ENCODE data around the gene ORC5. TPM values are rescaled to one million over a fixed set of nuclear protein-coding genes. Genes with fewer than 3 reads are reported as not detected.

Gene ORC5
- total RNA-seq, 1 experiment from 2014 or later = 21.0 TPM

DNA sequence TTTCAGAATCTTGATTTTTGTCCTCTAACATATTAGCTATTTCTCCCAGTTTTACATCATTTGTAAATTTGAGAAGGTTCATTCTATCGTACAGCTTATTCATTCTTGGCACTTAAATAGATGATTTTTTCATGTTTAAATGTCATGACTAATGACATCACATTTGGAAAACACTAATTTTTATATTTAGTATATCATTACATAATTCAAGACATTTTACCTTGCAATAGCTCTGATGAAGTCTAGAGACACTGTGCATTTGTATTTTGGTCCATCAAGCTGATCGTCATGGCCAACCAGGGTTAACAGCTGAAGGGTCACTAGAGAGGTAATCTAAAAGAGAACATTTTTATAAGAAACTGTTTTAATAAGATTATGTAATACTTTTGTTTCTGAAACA, 71.3 kb downstream of the ORC5 start (continued):
- TF ChIP-seq JUN (CRISPR knock-in tag; IDR thresholded peaks at IDR 0.05) = no peak
- no peak for TF ChIP-seq ATF1 (CRISPR knock-in tag; IDR thresholded peaks at IDR 0.05)
- TF ChIP-seq FOXJ3 (CRISPR knock-in tag; IDR thresholded peaks at IDR 0.05; ENCODE audit: borderline replicate concordance) = no peak
- no peak for TF ChIP-seq RELA (CRISPR knock-in tag; IDR thresholded peaks at IDR 0.05; ENCODE audit: borderline replicate concordance)
- no peak for TF ChIP-seq ZNF423 (CRISPR knock-in tag; IDR thresholded peaks at IDR 0.05)

DNA sequence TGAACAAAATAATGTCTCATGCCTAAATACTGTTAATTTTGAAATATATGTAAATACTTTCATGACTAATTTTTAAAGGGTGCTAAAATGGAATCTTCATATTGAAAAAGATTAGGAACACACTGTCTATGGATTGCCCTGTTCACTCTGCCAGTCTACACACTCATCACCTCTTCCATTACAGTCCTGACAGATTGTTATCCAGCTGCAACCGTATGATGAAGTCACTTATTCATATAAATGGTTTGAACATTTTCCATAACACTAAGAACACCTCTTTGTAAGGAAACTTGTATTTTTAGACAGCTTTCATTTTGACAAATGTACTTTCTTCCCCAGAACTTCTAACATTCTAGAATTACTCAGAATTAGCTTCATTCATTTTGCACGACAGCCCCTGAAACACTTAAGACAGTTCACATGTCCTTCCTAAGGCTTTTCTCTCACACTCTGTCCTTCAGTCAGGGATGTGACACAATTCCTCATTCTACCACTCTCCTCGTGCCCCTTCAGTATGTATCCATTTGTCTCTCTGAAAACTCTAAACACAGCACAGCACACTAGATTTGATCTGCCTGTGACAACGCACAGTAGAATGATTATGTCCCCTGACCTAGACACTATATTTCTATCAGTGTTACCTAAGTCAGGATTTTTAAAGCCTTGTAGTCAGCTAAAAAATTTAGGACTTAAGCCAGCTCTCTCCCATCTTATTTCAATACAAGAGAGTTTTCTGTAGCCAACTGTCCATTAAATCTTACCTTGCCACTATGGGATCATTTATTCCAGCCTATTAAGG, 71.9 kb downstream of the ORC5 start:
- H3K4me1 Mint-ChIP-seq = no peaks in the 10 kb centered on the region
- no peak for TF ChIP-seq ZNF396 (CRISPR knock-in tag; IDR thresholded peaks at IDR 0.05; ENCODE audit: borderline replicate concordance)
- TF ChIP-seq GTF2I (CRISPR knock-in tag; conservative IDR thresholded peaks at IDR 0.05) = no peak
- TF ChIP-seq TCF7 (CRISPR knock-in tag; IDR thresholded peaks at IDR 0.05; ENCODE audit: low read depth) = no peak
- DNase-seq (ENCODE audit: low spot score) (no peak), ATAC-seq (no peak)
- H3K36me3 Mint-ChIP-seq = peaks cover 12% of the 10 kb centered on the region
- POLR2A ChIA-PET = no interaction called here
- H3K9me3 Mint-ChIP-seq = no peaks in the 10 kb centered on the region
- CTCF ChIA-PET = no interaction called here
- H3K4me3 Mint-ChIP-seq = no peak overlapping the region
- H3K27me3 Mint-ChIP-seq (ENCODE audit: low read depth) = no peaks in the 10 kb centered on the region
- no peak overlapping the region for H3K27ac Mint-ChIP-seq

DNA sequence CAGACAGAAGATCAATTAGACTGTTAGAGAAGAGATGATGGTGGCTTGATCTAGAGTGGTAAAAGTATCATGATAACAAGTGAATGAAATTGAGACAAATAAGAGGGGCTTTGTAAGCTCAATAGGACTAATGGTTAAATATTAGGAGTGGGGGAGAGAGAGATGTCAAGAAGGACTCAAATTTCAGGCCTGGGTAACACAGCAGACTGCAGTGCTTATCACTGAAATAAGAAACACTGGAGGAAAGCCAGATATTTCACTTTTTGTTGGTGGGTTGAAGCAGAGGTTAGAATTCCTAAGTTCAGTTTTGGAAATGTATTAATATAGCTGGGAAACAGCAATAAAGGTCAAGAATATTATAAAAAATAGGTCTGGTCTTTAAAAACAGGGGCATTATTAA, 74.6 kb downstream of the ORC5 start:
- H3K27me3 Mint-ChIP-seq (ENCODE audit: low read depth) = no peaks in the 10 kb centered on the region
- POLR2A ChIA-PET = no interaction called here
- CTCF ChIA-PET = no interaction called here
- no peak for TF ChIP-seq OVOL2 (CRISPR knock-in tag; IDR thresholded peaks at IDR 0.05; ENCODE audit: borderline replicate concordance)
- TF ChIP-seq, protein P1, sequence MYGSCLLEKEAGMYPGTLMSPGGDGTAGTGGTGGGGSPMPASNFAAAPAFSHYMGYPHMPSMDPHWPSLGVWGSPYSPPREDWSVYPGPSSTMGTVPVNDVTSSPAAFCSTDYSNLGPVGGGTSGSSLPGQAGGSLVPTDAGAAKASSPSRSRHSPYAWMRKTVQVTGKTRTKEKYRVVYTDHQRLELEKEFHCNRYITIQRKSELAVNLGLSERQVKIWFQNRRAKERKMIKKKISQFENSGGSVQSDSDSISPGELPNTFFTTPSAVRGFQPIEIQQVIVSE (CRISPR knock-in tag; IDR thresholded peaks at IDR 0.05; ENCODE audit: borderline replicate concordance) = no peak
- no peak for TF ChIP-seq MXD4 (CRISPR knock-in tag; IDR thresholded peaks at IDR 0.05; ENCODE audit: borderline replicate concordance)
- TF ChIP-seq, protein P2, sequence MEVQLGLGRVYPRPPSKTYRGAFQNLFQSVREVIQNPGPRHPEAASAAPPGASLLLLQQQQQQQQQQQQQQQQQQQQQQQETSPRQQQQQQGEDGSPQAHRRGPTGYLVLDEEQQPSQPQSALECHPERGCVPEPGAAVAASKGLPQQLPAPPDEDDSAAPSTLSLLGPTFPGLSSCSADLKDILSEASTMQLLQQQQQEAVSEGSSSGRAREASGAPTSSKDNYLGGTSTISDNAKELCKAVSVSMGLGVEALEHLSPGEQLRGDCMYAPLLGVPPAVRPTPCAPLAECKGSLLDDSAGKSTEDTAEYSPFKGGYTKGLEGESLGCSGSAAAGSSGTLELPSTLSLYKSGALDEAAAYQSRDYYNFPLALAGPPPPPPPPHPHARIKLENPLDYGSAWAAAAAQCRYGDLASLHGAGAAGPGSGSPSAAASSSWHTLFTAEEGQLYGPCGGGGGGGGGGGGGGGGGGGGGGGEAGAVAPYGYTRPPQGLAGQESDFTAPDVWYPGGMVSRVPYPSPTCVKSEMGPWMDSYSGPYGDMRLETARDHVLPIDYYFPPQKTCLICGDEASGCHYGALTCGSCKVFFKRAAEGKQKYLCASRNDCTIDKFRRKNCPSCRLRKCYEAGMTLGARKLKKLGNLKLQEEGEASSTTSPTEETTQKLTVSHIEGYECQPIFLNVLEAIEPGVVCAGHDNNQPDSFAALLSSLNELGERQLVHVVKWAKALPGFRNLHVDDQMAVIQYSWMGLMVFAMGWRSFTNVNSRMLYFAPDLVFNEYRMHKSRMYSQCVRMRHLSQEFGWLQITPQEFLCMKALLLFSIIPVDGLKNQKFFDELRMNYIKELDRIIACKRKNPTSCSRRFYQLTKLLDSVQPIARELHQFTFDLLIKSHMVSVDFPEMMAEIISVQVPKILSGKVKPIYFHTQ (CRISPR knock-in tag; IDR thresholded peaks at IDR 0.05) = no peak
- TF ChIP-seq, protein P3, sequence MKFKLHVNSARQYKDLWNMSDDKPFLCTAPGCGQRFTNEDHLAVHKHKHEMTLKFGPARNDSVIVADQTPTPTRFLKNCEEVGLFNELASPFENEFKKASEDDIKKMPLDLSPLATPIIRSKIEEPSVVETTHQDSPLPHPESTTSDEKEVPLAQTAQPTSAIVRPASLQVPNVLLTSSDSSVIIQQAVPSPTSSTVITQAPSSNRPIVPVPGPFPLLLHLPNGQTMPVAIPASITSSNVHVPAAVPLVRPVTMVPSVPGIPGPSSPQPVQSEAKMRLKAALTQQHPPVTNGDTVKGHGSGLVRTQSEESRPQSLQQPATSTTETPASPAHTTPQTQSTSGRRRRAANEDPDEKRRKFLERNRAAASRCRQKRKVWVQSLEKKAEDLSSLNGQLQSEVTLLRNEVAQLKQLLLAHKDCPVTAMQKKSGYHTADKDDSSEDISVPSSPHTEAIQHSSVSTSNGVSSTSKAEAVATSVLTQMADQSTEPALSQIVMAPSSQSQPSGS (CRISPR knock-in tag; IDR thresholded peaks at IDR 0.05; ENCODE audit: borderline replicate concordance, low read depth) = no peak
- TF ChIP-seq ETV6 (CRISPR knock-in tag; IDR thresholded peaks at IDR 0.05) = no peak
- TF ChIP-seq, protein P4, sequence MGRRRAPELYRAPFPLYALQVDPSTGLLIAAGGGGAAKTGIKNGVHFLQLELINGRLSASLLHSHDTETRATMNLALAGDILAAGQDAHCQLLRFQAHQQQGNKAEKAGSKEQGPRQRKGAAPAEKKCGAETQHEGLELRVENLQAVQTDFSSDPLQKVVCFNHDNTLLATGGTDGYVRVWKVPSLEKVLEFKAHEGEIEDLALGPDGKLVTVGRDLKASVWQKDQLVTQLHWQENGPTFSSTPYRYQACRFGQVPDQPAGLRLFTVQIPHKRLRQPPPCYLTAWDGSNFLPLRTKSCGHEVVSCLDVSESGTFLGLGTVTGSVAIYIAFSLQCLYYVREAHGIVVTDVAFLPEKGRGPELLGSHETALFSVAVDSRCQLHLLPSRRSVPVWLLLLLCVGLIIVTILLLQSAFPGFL (CRISPR knock-in tag; IDR thresholded peaks at IDR 0.05; ENCODE audit: borderline replicate concordance) = no peak
- TF ChIP-seq FOXP1 (CRISPR knock-in tag; IDR thresholded peaks at IDR 0.05; ENCODE audit: borderline replicate concordance) = no peak
- TF ChIP-seq, protein P5, sequence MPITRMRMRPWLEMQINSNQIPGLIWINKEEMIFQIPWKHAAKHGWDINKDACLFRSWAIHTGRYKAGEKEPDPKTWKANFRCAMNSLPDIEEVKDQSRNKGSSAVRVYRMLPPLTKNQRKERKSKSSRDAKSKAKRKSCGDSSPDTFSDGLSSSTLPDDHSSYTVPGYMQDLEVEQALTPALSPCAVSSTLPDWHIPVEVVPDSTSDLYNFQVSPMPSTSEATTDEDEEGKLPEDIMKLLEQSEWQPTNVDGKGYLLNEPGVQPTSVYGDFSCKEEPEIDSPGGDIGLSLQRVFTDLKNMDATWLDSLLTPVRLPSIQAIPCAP (CRISPR knock-in tag; IDR thresholded peaks at IDR 0.05) = no peak
- TF ChIP-seq TCF7 (CRISPR knock-in tag; IDR thresholded peaks at IDR 0.05; ENCODE audit: low read depth) = no peak
- TF ChIP-seq, protein P6, sequence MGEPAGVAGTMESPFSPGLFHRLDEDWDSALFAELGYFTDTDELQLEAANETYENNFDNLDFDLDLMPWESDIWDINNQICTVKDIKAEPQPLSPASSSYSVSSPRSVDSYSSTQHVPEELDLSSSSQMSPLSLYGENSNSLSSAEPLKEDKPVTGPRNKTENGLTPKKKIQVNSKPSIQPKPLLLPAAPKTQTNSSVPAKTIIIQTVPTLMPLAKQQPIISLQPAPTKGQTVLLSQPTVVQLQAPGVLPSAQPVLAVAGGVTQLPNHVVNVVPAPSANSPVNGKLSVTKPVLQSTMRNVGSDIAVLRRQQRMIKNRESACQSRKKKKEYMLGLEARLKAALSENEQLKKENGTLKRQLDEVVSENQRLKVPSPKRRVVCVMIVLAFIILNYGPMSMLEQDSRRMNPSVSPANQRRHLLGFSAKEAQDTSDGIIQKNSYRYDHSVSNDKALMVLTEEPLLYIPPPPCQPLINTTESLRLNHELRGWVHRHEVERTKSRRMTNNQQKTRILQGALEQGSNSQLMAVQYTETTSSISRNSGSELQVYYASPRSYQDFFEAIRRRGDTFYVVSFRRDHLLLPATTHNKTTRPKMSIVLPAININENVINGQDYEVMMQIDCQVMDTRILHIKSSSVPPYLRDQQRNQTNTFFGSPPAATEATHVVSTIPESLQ (CRISPR knock-in tag; IDR thresholded peaks at IDR 0.05) = no peak
- TF ChIP-seq, protein P7, sequence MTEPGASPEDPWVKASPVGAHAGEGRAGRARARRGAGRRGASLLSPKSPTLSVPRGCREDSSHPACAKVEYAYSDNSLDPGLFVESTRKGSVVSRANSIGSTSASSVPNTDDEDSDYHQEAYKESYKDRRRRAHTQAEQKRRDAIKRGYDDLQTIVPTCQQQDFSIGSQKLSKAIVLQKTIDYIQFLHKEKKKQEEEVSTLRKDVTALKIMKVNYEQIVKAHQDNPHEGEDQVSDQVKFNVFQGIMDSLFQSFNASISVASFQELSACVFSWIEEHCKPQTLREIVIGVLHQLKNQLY (CRISPR knock-in tag; IDR thresholded peaks at IDR 0.05) = no peak

More for the DNA sequence above, 74.6 kb downstream of the ORC5 start:
- DNase-seq (ENCODE audit: low spot score) (no peak), ATAC-seq (no peak)
- no peak overlapping the region for H3K4me3 Mint-ChIP-seq
- peaks cover 3% of the 10 kb centered on the region; the same call in 1 of the 2 replicates for H3K9me3 Mint-ChIP-seq
- no peak overlapping the region for H3K27ac Mint-ChIP-seq
- peaks cover 29% of the 10 kb centered on the region for H3K36me3 Mint-ChIP-seq
- no peaks in the 10 kb centered on the region for H3K4me1 Mint-ChIP-seq

All from WTC11 (cell line).